HepG2 (cell line): ENCODE measurements around the gene MRPL28. TPM values are rescaled to one million over a fixed set of nuclear protein-coding genes. Genes with fewer than 3 reads are reported as not detected.

Source experiments
- ARNTL ChIP-seq: sonication (generic); formaldehyde crosslinking; IDR thresholded peaks from 2 replicates; pipeline ENCODE4 v1.4.0; 2020; ENCODE audit warnings: mild to moderate bottlenecking, missing genetic modification reagents
- CEBPZ ChIP-seq: IDR thresholded peaks from 2 replicates; pipeline ENCODE4 v1.6.1; 2012; ENCODE audit warnings: low read length, improper control_type of control experiment
- DDIT3 ChIP-seq: sonication (generic); formaldehyde crosslinking; IDR thresholded peaks from 2 replicates; pipeline ENCODE4 v1.4.0; 2020; ENCODE audit warnings: mild to moderate bottlenecking, missing genetic modification reagents
- FOXC1 ChIP-seq: sonication (generic); formaldehyde crosslinking; IDR thresholded peaks from 2 replicates; pipeline ENCODE4 v1.8.0; 2022; ENCODE audit warnings: mild to moderate bottlenecking, missing genetic modification reagents, borderline replicate concordance
- HNF4G ChIP-seq, 2 experiments: sonication (generic) in 1 of 2; formaldehyde crosslinking in 1 of 2; IDR thresholded peaks; 2 replicates each; pipeline versions ENCODE4 v1.4.0 to v1.6.1; 2011 to 2020; ENCODE audit warnings: borderline replicate concordance in 2 of 2, low read depth in 2 of 2, mild to moderate bottlenecking in 2 of 2, low read length in 1 of 2, missing genetic modification reagents in 1 of 2, moderate library complexity in 1 of 2
- MTF2 ChIP-seq: sonication (generic); formaldehyde crosslinking; IDR thresholded peaks from 2 replicates; pipeline ENCODE4 v1.5.0; 2020; ENCODE audit warnings: missing genetic modification reagents, borderline replicate concordance
- MXD4 ChIP-seq: IDR thresholded peaks from 2 replicates; pipeline ENCODE4 v1.6.1; 2016; ENCODE audit warnings: mild to moderate bottlenecking, missing biosample characterization, missing genetic modification reagents
- NBN ChIP-seq: fragments of 450-650 bp; conservative IDR thresholded peaks from 2 replicates; pipeline ENCODE4 v1.6.1; 2017
- NCOA5 ChIP-seq: sonication (generic); formaldehyde crosslinking; IDR thresholded peaks from 2 replicates; pipeline ENCODE4 v1.4.0; 2020; ENCODE audit warnings: missing genetic modification reagents
- PRMT3 ChIP-seq: sonication (generic); formaldehyde crosslinking; IDR thresholded peaks from 2 replicates; pipeline ENCODE4 v1.8.1; 2022; ENCODE audit warnings: low read depth, mild to moderate bottlenecking, moderate library complexity, missing genetic modification reagents, borderline replicate concordance
- SAP130 ChIP-seq: IDR thresholded peaks from 2 replicates; pipeline ENCODE4 v1.6.1; 2016; ENCODE audit warnings: low read depth
- SIN3A ChIP-seq: IDR thresholded peaks from 2 replicates; pipeline ENCODE4 v1.6.1; 2011; ENCODE audit warnings: low read depth, mild to moderate bottlenecking, control low read depth, low read length, borderline replicate concordance
- TCF7L2 ChIP-seq: IDR thresholded peaks from 2 replicates; pipeline ENCODE4 v1.6.1; 2011; ENCODE audit warnings: mild to moderate bottlenecking, low read depth, low read length, moderate library complexity
- ZNF333 ChIP-seq: sonication (generic); formaldehyde crosslinking; IDR thresholded peaks from 2 replicates; pipeline ENCODE4 v1.4.0; 2020; ENCODE audit warnings: mild to moderate bottlenecking, missing genetic modification reagents, borderline replicate concordance
- ZNF589 ChIP-seq: sonication (generic); formaldehyde crosslinking; conservative IDR thresholded peaks from 2 replicates; pipeline ENCODE4 v1.8.0; 2022; ENCODE audit warnings: mild to moderate bottlenecking, moderate library complexity, missing genetic modification reagents
- ZNF639 ChIP-seq: conservative IDR thresholded peaks from 2 replicates; pipeline ENCODE4 v1.6.1; 2018; ENCODE audit warnings: missing genetic modification reagents
- ZNF687 ChIP-seq: sonication (generic); formaldehyde crosslinking; IDR thresholded peaks from 2 replicates; pipeline ENCODE4 v1.5.1; 2020; ENCODE audit warnings: mild to moderate bottlenecking, missing genetic modification reagents, moderate library complexity
- ZNF724P ChIP-seq: sonication (generic); formaldehyde crosslinking; IDR thresholded peaks from 2 replicates; pipeline ENCODE4 v1.8.0; 2022; ENCODE audit warnings: missing genetic modification reagents, borderline replicate concordance
- ZSCAN12 ChIP-seq: sonication (generic); formaldehyde crosslinking; IDR thresholded peaks from 2 replicates; pipeline ENCODE4 v1.9.0; 2021; ENCODE audit warnings: mild to moderate bottlenecking, missing genetic modification reagents
- polyA plus RNA-seq, 8 experiments: library from polyadenylated mRNA; depleted of rRNA in 3 of 8; stranded (reverse) in 7 of 8; unstranded in 1 of 8; fragments of >200 nt; fragmentation: Illumina TruSeq in 4 of 8; extraction: Trizol in 4 of 8; gene quantifications; 2 replicates each; pipeline versions ENCODE4 v1.2.1 to v1.2.3, GENCODE V29; 2011 to 2016; ENCODE audit warnings: low read depth in 4 of 8, missing spikeins in 1 of 8, mixed read lengths in 1 of 8; ENCODE audit not compliant: insufficient read depth in 1 of 8
- total RNA-seq, 5 experiments: library from RNA; depleted of rRNA; stranded (reverse); fragments of >200 nt; fragmentation: Illumina TruSeq; extraction: Trizol; gene quantifications; 2 replicates each; pipeline ENCODE4 v1.2.3, GENCODE V29; 2016; ENCODE audit warnings: low read depth in 1 of 5

The MRPL28 gene
- total and polyA plus RNA-seq, 2 of the 13 experiments (the other 11 are each of a cell fraction or from before 2014, with no cell fraction given): 114 to 135 TPM

GRCh38 chr16:401468-402348 is 31.4 kb upstream of the MRPL28 start, which contains the start of gene DECR2 (continued):
- TF ChIP-seq ZNF639: peak; percentile 55; the same call in 1 of the 2 replicates
- TF ChIP-seq ZNF687: peak; percentile 83
- peak; percentile 15; the same call in 1 of the 2 replicates for TF ChIP-seq FOXC1 (CRISPR knock-in tag)
- 0 out of 2 replicates have a peak, but pooled peaks have one; percentile 27 for TF ChIP-seq MTF2
- peak; percentile 59; the same call in 1 of the 2 replicates for TF ChIP-seq PRMT3
- TF ChIP-seq DDIT3 (CRISPR knock-in tag): no peak
- TF ChIP-seq ZNF589 (CRISPR knock-in tag): peak; percentile 74; the same call in 1 of the 2 replicates
- TF ChIP-seq SIN3A: peak; percentile 35; the same call in 1 of the 2 replicates
- TF ChIP-seq TCF7L2: no peak
- TF ChIP-seq NCOA5 (CRISPR knock-in tag): no peak
- TF ChIP-seq SAP130 (CRISPR knock-in tag): peak; percentile 74
- no peak for TF ChIP-seq CEBPZ
- TF ChIP-seq ZNF333 (CRISPR knock-in tag): peak; percentile 75; the same call in 1 of the 2 replicates
- TF ChIP-seq ARNTL: no peak; the same call in 1 of the 2 replicates
- 0 out of 2 replicates have a peak, but pooled peaks have one; percentile 31 for TF ChIP-seq MXD4 (CRISPR knock-in tag)
- TF ChIP-seq HNF4G (IDR thresholded peaks at IDR 0.05; ENCODE audit: borderline replicate concordance, low read depth, low read length): peak; percentile 8; the same call in 1 of the 2 replicates
- no peak for TF ChIP-seq HNF4G (CRISPR knock-in tag; IDR thresholded peaks at IDR 0.05; ENCODE audit: borderline replicate concordance, low read depth)
- TF ChIP-seq ZSCAN12 (CRISPR knock-in tag): no peak
- peak; percentile 51; the same call in 1 of the 2 replicates for TF ChIP-seq ZNF724P (CRISPR knock-in tag)
- no peak for TF ChIP-seq NBN
